Neural crest cell (in vitro differentiated cells): Measurements from ENCODE around the gene MUC5B. TPM values are rescaled to one million over a fixed set of nuclear protein-coding genes. Genes with fewer than 3 reads are reported as not detected.

Source experiments
- DNase-seq: peaks from one replicate; pipeline ENCODE4 v3.0.0; 2021; ENCODE audit warnings: low read depth, mixed read lengths, low spot score
- H3K27ac Mint-ChIP-seq: one replicate; pipeline ENCODE4 v1.8.0; 2021; ENCODE audit warnings: mild to moderate bottlenecking, mixed read lengths; ENCODE audit not compliant: unreplicated experiment
- H3K27me3 Mint-ChIP-seq: 2 replicates; pipeline ENCODE4 v1.8.0; 2021; ENCODE audit warnings: low read depth, mild to moderate bottlenecking, mixed read lengths
- H3K36me3 Mint-ChIP-seq: 2 replicates; pipeline ENCODE4 v1.8.0; 2021; ENCODE audit warnings: low read depth, mild to moderate bottlenecking, mixed read lengths
- H3K4me1 Mint-ChIP-seq: 2 replicates; pipeline ENCODE4 v1.8.0; 2021; ENCODE audit warnings: mixed read lengths
- H3K4me3 Mint-ChIP-seq: one replicate; pipeline ENCODE4 v1.8.0; 2021; ENCODE audit warnings: mild to moderate bottlenecking, mixed read lengths
- H3K9me3 Mint-ChIP-seq: 2 replicates; pipeline ENCODE4 v1.8.0; 2021; ENCODE audit warnings: mixed read lengths
- CTCF ChIP-seq: fragments of 200-600 bp; sonication (generic); conservative IDR thresholded peaks from 2 replicates; pipeline ENCODE4 v1.5.0; 2021; ENCODE audit warnings: antibody characterized with exemption, mild to moderate bottlenecking
- total RNA-seq: library from RNA; stranded (reverse); gene quantifications from 2 replicates; pipeline ENCODE4 v1.2.1, GENCODE V29; 2021

The MUC5B gene
- total RNA-seq, 1 donor from 2014 or later = 0.42 TPM

GRCh38 chr11:1251236-1251770, 28.4 kb downstream of the MUC5B start:
- Mint-ChIP-seq H3K27ac (no peak overlapping the region), H3K9me3 (peaks cover 3% of the 10 kb centered on the region), H3K4me1 (no peaks in the 10 kb centered on the region), H3K4me3 (no peak overlapping the region), H3K36me3 (peaks cover 7% of the 10 kb centered on the region), H3K27me3 (no peaks in the 10 kb centered on the region)
- no peak for TF ChIP-seq CTCF
- DNase-seq = no peak

- Mint-ChIP-seq H3K27ac (no peak overlapping the region), H3K27me3 (no peaks in the 10 kb centered on the region), H3K4me3 (no peak overlapping the region), H3K36me3 (peaks cover 7% of the 10 kb centered on the region), H3K4me1 (no peaks in the 10 kb centered on the region), H3K9me3 (peaks cover 3% of the 10 kb centered on the region)
- no peak for DNase-seq
- no peak for TF ChIP-seq CTCF
Observed at GRCh38 chr11:1252371-1253102, 29.7 kb downstream of the MUC5B start.

- Mint-ChIP-seq H3K4me3 (no peak overlapping the region), H3K36me3 (peaks cover 7% of the 10 kb centered on the region), H3K27me3 (no peaks in the 10 kb centered on the region), H3K4me1 (no peaks in the 10 kb centered on the region), H3K27ac (no peak overlapping the region), H3K9me3 (peaks cover 3% of the 10 kb centered on the region)
- TF ChIP-seq CTCF = no peak
- no peak for DNase-seq
Observed at GRCh38 chr11:1253103-1253485, 30.2 kb downstream of the MUC5B start.

GRCh38 chr11:1254086-1254648, 31.3 kb downstream of the MUC5B start:
- Mint-ChIP-seq H3K36me3 (peaks cover 7% of the 10 kb centered on the region), H3K27ac (no peak overlapping the region), H3K27me3 (no peaks in the 10 kb centered on the region), H3K4me1 (no peaks in the 10 kb centered on the region), H3K9me3 (peaks cover 3% of the 10 kb centered on the region), H3K4me3 (no peak overlapping the region)
- no peak for DNase-seq
- TF ChIP-seq CTCF = no peak

GRCh38 chr11:1254733-1255132, 31.9 kb downstream of the MUC5B start:
- Mint-ChIP-seq H3K4me3 (no peak overlapping the region), H3K36me3 (peaks cover 7% of the 10 kb centered on the region), H3K27me3 (no peaks in the 10 kb centered on the region), H3K4me1 (no peaks in the 10 kb centered on the region), H3K9me3 (peaks cover 3% of the 10 kb centered on the region), H3K27ac (no peak overlapping the region)
- TF ChIP-seq CTCF = no peak
- no peak for DNase-seq
